K562 (cell line): ENCODE results near the gene NINJ1.

Source experiments
- BRF1 ChIP-seq: IDR thresholded peaks from 3 replicates; pipeline ENCODE4 v1.6.1; 2011; ENCODE audit warnings: borderline replicate concordance, mild to moderate bottlenecking; ENCODE audit not compliant: insufficient read length; ENCODE audit errors: extremely low read depth
- GTF2F1 ChIP-seq: IDR thresholded peaks from 2 replicates; pipeline ENCODE4 v1.6.1; 2011; ENCODE audit warnings: low read depth, low read length, improper control_type of control experiment
- JUND ChIP-seq, 2 experiments: IDR thresholded peaks; 2 replicates in 1 of 2; 3 replicates in 1 of 2; pipeline ENCODE4 v1.6.1; 2011; ENCODE audit warnings: borderline replicate concordance in 2 of 2, low read depth in 2 of 2, low read length in 2 of 2, improper control_type of control experiment in 1 of 2, missing biosample characterization in 1 of 2, missing genetic modification characterization in 1 of 2, missing genetic modification reagents in 1 of 2
- MEF2A ChIP-seq: IDR thresholded peaks from 2 replicates; pipeline ENCODE4 v1.6.1; 2011; ENCODE audit warnings: low read depth, mild to moderate bottlenecking, low read length, moderate library complexity; ENCODE audit not compliant: control insufficient read depth
- POLR2A ChIP-seq: fragments of 450-650 bp; conservative IDR thresholded peaks from 2 replicates; pipeline ENCODE4 v1.6.1; 2016
- POLR2AphosphoS5 ChIP-seq: IDR thresholded peaks from 2 replicates; pipeline ENCODE4 v1.6.1; 2011; ENCODE audit warnings: mild to moderate bottlenecking, low read depth, low read length, moderate library complexity; ENCODE audit not compliant: control insufficient read depth, insufficient read depth
- ZNF140 ChIP-seq: fragments of 250-450 bp; sonication (Bioruptor Pico); IDR thresholded peaks from 2 replicates; pipeline ENCODE4 v1.8.0; 2021; ENCODE audit warnings: moderate library complexity, mild to moderate bottlenecking, inconsistent platforms
- ZNF212 ChIP-seq: fragments of 450-650 bp; formaldehyde crosslinking; IDR thresholded peaks from 2 replicates; pipeline ENCODE4 v1.4.0; 2020; ENCODE audit warnings: mild to moderate bottlenecking
- ZNF444 ChIP-seq: fragments of 250-450 bp; sonication (Bioruptor Pico); IDR thresholded peaks from 2 replicates; pipeline ENCODE4 v1.4.0; 2020; ENCODE audit warnings: mild to moderate bottlenecking, moderate library complexity
- TF ChIP-seq, protein P1 (sequence below): fragments of 450-650 bp; conservative IDR thresholded peaks from 2 replicates; pipeline ENCODE4 v1.6.1; 2016; ENCODE audit warnings: missing genetic modification characterization, low read depth, mild to moderate bottlenecking, control low read depth, missing compliant biosample characterization
- TF ChIP-seq, protein P2 (sequence below): sonication (generic); formaldehyde crosslinking; IDR thresholded peaks from 2 replicates; pipeline ENCODE4 v1.8.1; 2023; ENCODE audit warnings: mild to moderate bottlenecking, missing genetic modification reagents
- TF ChIP-seq, protein P3 (sequence below): IDR thresholded peaks from 2 replicates; pipeline ENCODE4 v1.6.1; 2012; ENCODE audit warnings: low read depth, low read length, improper control_type of control experiment, borderline replicate concordance
- TF ChIP-seq, protein P4 (sequence below): sonication (generic); formaldehyde crosslinking; IDR thresholded peaks from 2 replicates; pipeline ENCODE4 v1.9.0; 2022; ENCODE audit warnings: mild to moderate bottlenecking, missing genetic modification reagents

DNA sequence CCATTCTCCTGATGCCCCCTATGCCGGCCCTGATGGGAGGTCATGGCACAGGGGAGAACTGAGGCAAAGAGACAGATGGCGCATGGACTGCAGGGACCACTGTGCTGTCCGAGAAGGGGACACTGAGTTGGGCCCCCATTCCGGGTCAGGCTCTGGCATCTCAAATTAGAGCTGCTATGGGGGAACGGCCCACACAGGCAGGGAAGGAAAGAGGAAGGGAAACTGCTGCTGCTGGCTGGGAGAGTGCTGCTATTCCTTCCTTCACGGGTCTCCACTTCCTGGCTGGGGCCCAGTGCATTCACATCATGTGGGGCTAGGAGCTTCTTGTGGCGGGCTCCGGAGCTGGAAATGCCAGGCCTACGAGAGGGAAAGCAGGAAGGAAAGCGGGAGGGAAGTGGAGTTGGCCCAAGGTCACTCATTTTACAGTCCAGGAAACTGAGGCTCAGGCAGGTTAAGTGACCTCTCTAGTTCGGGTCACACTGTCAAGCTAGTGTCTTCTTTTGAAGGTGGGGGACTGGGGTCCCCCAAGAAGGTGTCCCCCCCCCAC lies 39.3 kb downstream of the NINJ1 start:
- TF ChIP-seq MEF2A (no peak), POLR2A (no peak), ZNF444 (no peak), BRF1 (no peak), JUND (IDR thresholded peaks at IDR 0.05; ENCODE audit: borderline replicate concordance, low read depth, low read length) (no peak), JUND (tag; IDR thresholded peaks at IDR 0.05; ENCODE audit: borderline replicate concordance, low read depth, low read length) (no peak), ZNF140 (no peak), ZNF212 (CRISPR knock-in tag) (no peak), POLR2AphosphoS5 (no peak), GTF2F1 (no peak)
- TF ChIP-seq, protein P1, sequence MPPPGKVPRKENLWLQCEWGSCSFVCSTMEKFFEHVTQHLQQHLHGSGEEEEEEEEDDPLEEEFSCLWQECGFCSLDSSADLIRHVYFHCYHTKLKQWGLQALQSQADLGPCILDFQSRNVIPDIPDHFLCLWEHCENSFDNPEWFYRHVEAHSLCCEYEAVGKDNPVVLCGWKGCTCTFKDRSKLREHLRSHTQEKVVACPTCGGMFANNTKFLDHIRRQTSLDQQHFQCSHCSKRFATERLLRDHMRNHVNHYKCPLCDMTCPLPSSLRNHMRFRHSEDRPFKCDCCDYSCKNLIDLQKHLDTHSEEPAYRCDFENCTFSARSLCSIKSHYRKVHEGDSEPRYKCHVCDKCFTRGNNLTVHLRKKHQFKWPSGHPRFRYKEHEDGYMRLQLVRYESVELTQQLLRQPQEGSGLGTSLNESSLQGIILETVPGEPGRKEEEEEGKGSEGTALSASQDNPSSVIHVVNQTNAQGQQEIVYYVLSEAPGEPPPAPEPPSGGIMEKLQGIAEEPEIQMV (tag) = no peak
- TF ChIP-seq, protein P2, sequence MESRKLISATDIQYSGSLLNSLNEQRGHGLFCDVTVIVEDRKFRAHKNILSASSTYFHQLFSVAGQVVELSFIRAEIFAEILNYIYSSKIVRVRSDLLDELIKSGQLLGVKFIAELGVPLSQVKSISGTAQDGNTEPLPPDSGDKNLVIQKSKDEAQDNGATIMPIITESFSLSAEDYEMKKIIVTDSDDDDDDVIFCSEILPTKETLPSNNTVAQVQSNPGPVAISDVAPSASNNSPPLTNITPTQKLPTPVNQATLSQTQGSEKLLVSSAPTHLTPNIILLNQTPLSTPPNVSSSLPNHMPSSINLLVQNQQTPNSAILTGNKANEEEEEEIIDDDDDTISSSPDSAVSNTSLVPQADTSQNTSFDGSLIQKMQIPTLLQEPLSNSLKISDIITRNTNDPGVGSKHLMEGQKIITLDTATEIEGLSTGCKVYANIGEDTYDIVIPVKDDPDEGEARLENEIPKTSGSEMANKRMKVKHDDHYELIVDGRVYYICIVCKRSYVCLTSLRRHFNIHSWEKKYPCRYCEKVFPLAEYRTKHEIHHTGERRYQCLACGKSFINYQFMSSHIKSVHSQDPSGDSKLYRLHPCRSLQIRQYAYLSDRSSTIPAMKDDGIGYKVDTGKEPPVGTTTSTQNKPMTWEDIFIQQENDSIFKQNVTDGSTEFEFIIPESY (CRISPR knock-in tag) = no peak
- TF ChIP-seq, protein P3, sequence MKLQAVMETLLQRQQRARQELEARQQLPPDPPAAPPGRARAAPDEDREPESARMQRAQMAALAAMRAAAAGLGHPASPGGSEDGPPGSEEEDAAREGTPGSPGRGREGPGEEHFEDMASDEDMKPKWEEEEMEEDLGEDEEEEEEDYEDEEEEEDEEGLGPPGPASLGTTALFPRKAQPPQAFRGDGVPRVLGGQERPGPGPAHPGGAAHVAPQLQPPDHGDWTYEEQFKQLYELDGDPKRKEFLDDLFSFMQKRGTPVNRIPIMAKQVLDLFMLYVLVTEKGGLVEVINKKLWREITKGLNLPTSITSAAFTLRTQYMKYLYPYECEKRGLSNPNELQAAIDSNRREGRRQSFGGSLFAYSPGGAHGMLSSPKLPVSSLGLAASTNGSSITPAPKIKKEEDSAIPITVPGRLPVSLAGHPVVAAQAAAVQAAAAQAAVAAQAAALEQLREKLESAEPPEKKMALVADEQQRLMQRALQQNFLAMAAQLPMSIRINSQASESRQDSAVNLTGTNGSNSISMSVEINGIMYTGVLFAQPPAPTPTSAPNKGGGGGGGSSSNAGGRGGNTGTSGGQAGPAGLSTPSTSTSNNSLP = no peak
- TF ChIP-seq, protein P4, sequence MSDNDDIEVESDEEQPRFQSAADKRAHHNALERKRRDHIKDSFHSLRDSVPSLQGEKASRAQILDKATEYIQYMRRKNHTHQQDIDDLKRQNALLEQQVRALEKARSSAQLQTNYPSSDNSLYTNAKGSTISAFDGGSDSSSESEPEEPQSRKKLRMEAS (CRISPR knock-in tag) = no peak
